Glutamatergic neuron (in vitro differentiated cells): ENCODE results near the gene CNR2. TPM values are rescaled to one million over a fixed set of nuclear protein-coding genes. Genes with fewer than 3 reads are reported as not detected.
"Not testable (repeated sequence)": the region's sequence is repeated elsewhere in the genome, so short reads cannot be mapped to it uniquely, and the experiment has no call there.

Experiments
- DNase-seq: peaks from one replicate; pipeline ENCODE4 v3.0.0; 2022
- H3K27ac Mint-ChIP-seq: one replicate; pipeline ENCODE4 v1.8.0; 2020; ENCODE audit warnings: mild to moderate bottlenecking, mixed read lengths, inconsistent platforms; ENCODE audit not compliant: unreplicated experiment
- H3K27me3 Mint-ChIP-seq: one replicate; pipeline ENCODE4 v1.8.0; 2020; ENCODE audit warnings: mild to moderate bottlenecking, moderate library complexity, mixed read lengths, inconsistent platforms; ENCODE audit not compliant: unreplicated experiment
- H3K36me3 Mint-ChIP-seq: one replicate; pipeline ENCODE4 v1.8.0; 2020; ENCODE audit warnings: mild to moderate bottlenecking, mixed read lengths, inconsistent platforms; ENCODE audit not compliant: unreplicated experiment
- H3K4me1 Mint-ChIP-seq: one replicate; pipeline ENCODE4 v1.8.0; 2020; ENCODE audit warnings: mild to moderate bottlenecking, low read depth, mixed read lengths, inconsistent platforms; ENCODE audit not compliant: unreplicated experiment
- H3K4me3 Mint-ChIP-seq: one replicate; pipeline ENCODE4 v1.8.0; 2020; ENCODE audit warnings: mild to moderate bottlenecking, mixed read lengths, inconsistent platforms; ENCODE audit not compliant: unreplicated experiment
- H3K9me3 Mint-ChIP-seq: one replicate; pipeline ENCODE4 v1.8.0; 2020; ENCODE audit warnings: mild to moderate bottlenecking, moderate library complexity, mixed read lengths, inconsistent platforms; ENCODE audit not compliant: unreplicated experiment
- total RNA-seq: library from RNA; stranded (reverse); fragmentation: NEBNext Ultra II Directional; extraction: Animal tissue kit (Norgen Biotek cat#: 25700); gene quantifications from one replicate; pipeline ENCODE4 v1.2.1, GENCODE V29; 2021; ENCODE audit not compliant: unreplicated experiment
- TF ChIP-seq, protein P1 (sequence below): fragments of 200-600 bp; sonication (generic); IDR thresholded peaks from one replicate; pipeline ENCODE4 v1.5.0; 2021; ENCODE audit not compliant: partially characterized antibody, unreplicated experiment

CNR2 gene
- total RNA-seq, 1 donor from 2014 or later, result not detected

DNA sequence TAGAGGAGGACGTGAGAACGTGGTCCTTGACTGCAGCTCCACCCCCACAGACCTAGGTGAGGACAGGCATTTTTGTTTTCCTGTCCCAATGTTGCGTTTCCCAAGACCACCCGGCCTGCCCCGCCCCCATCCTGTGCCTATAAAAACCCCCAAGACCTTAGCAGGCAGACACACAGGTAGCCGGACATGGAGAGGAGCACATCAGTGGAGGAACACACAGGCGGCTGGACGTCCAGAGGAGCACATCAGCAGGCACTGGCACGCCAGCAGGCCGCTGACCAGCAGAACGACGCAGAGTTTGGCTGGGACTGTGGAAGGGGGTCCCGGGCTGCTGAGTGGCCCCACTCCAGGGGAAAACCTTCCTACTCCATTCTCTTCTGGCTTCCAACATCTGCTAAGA lies 75.3 kb downstream of the CNR2 start:
- Mint-ChIP-seq H3K4me3 (no peak overlapping the region), H3K9me3 (no peaks in the 10 kb centered on the region), H3K36me3 (no peaks in the 10 kb centered on the region), H3K4me1 (peaks cover 4% of the 10 kb centered on the region), H3K27me3 (peaks cover 5% of the 10 kb centered on the region), H3K27ac (no peak overlapping the region)
- DNase-seq, result no peak
- TF ChIP-seq, protein P1, sequence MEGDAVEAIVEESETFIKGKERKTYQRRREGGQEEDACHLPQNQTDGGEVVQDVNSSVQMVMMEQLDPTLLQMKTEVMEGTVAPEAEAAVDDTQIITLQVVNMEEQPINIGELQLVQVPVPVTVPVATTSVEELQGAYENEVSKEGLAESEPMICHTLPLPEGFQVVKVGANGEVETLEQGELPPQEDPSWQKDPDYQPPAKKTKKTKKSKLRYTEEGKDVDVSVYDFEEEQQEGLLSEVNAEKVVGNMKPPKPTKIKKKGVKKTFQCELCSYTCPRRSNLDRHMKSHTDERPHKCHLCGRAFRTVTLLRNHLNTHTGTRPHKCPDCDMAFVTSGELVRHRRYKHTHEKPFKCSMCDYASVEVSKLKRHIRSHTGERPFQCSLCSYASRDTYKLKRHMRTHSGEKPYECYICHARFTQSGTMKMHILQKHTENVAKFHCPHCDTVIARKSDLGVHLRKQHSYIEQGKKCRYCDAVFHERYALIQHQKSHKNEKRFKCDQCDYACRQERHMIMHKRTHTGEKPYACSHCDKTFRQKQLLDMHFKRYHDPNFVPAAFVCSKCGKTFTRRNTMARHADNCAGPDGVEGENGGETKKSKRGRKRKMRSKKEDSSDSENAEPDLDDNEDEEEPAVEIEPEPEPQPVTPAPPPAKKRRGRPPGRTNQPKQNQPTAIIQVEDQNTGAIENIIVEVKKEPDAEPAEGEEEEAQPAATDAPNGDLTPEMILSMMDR, result no peak

- TF ChIP-seq, protein P1, result no peak
- no peak overlapping the region for H3K4me3 Mint-ChIP-seq
- no peak for DNase-seq
- H3K36me3 Mint-ChIP-seq, result no peaks in the 10 kb centered on the region
- H3K4me1 Mint-ChIP-seq, result peaks cover 4% of the 10 kb centered on the region
- H3K9me3 Mint-ChIP-seq, result no peaks in the 10 kb centered on the region
- no peak overlapping the region for H3K27ac Mint-ChIP-seq
- peaks cover 3% of the 10 kb centered on the region for H3K27me3 Mint-ChIP-seq
Measured at GRCh38 chr1:23836037-23836436, 77.1 kb downstream of the CNR2 start.

- H3K27ac Mint-ChIP-seq, H3K27me3 Mint-ChIP-seq, H3K36me3 Mint-ChIP-seq, H3K4me1 Mint-ChIP-seq, DNase-seq, H3K9me3 Mint-ChIP-seq, H3K4me3 Mint-ChIP-seq: not testable (repeated sequence)
Measured at GRCh38 chr1:23834156-23834555, 79.0 kb downstream of the CNR2 start.

DNA sequence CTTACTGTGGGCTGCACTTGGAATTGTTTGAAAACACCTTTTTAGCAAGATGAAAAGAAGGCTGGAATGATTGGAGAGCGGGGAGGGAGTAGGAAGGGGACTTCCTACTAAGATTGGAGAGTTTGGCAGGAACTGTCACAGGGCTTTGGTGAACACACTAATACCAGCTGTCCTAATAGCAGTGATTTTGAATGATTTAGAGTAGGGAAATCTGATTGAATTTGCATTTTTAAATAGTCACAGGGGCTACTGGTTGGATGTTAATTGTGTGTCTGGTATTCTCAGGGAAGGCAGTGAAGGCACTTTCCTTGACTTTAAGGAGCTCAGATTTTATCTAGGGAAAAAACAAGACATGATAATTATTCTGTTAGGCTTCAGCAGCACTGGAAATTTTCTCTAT lies 85.4 kb downstream of the CNR2 start:
- Mint-ChIP-seq H3K27ac (no peak overlapping the region), H3K4me1 (peaks cover 5% of the 10 kb centered on the region), H3K27me3 (peaks cover 4% of the 10 kb centered on the region), H3K9me3 (peaks cover 3% of the 10 kb centered on the region), H3K4me3 (no peak overlapping the region), H3K36me3 (no peaks in the 10 kb centered on the region)
- DNase-seq, result no peak
- TF ChIP-seq, protein P1, result no peak

DNA sequence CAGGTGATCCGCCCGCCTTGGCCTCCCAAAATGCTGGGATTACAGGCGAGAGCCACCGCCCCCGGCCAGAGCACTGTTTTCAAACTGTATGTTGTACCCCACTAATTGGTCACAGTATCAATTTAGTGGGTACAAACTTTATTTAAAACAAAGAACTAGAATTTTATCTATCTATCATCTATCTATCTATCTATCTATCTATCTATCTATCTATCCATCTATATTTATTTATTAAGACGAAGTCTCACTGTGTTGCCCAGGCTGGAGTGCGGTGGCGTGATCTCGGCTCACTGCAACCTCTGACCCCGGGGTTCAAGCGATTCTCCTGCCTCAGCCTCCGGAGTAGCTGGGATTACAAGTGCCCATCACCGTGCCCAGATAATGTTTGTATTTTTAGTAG lies 86.6 kb downstream of the CNR2 start:
- H3K4me3 Mint-ChIP-seq, H3K36me3 Mint-ChIP-seq, H3K9me3 Mint-ChIP-seq, DNase-seq, H3K27ac Mint-ChIP-seq, H3K27me3 Mint-ChIP-seq, H3K4me1 Mint-ChIP-seq: not testable (repeated sequence)

GRCh38 chr1:23825762-23826522 lies 87.2 kb downstream of the CNR2 start:
- no peaks in the 10 kb centered on the region for H3K36me3 Mint-ChIP-seq
- peaks cover 4% of the 10 kb centered on the region for H3K27me3 Mint-ChIP-seq
- H3K4me1 Mint-ChIP-seq, result peaks cover 5% of the 10 kb centered on the region
- peaks cover 3% of the 10 kb centered on the region for H3K9me3 Mint-ChIP-seq
- TF ChIP-seq, protein P1, result no peak
- peak overlapping the region; percentile 26 for H3K27ac Mint-ChIP-seq
- H3K4me3 Mint-ChIP-seq, result peak overlapping the region; percentile 97
- DNase-seq, result no peak
